ENCODE data around the gene ERGIC3.

DNA sequence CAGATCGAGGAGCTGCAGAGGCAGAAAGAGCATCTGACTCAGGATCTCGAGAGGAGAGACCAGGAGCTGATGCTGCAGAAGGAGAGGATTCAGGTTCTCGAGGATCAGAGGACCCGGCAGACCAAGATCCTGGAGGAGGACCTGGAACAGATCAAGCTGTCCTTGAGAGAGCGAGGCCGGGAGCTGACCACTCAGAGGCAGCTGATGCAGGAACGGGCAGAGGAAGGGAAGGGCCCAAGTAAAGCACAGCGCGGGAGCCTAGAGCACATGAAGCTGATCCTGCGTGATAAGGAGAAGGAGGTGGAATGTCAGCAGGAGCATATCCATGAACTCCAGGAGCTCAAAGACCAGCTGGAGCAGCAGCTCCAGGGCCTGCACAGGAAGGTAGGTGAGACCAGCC, 38.6 kb upstream of the ERGIC3 start:
- TF ChIP-seq GATA2 (IDR thresholded peaks at IDR 0.05; ENCODE audit: low read depth, low read length) = no peak
- TF ChIP-seq GATA3 (IDR thresholded peaks at IDR 0.05; ENCODE audit: low read depth, low read length) = no peak

All from SH-SY5Y (cell line).